ENCODE measurements around the gene CCDC178.

GRCh38 chr18:33184175-33184574 lies 256.3 kb downstream of the CCDC178 start:
- TF ChIP-seq CTCF (IDR thresholded peaks at IDR 0.05), result no peak
- no peak for TF ChIP-seq POLR2A (IDR thresholded peaks at IDR 0.05)

Measured in esophagus squamous epithelium (tissue), 4 donors.